ENCODE measurements around the gene KCNMB1. TPM values are rescaled to one million over a fixed set of nuclear protein-coding genes. Genes with fewer than 3 reads are reported as not detected.
A peak's percentile ranks its signal among the peaks of the same experiment; 100 is the strongest.

The KCNMB1 gene
- total RNA-seq, 1 donor from 2014 or later: 0.29 TPM

DNA sequence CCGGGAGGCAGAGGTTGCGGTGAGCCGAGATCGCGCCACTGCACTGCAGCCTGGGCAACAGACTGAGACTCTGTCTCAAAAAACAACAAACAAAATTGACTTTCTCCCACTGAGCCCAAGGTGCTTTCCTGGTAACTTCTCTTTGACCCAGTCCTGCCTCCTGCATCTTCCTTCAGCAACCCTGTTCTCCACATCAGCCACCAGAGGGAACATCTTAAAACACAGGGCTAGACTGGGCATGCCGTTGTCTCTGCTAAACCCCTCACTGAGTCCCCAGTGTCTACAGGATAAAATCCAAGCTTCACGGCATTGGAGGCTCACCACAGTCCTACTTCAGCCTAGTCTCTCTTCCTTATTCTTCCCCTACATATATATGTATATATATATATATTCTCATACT is 39.8 kb upstream of the KCNMB1 start:
- peaks cover 20% of the 10 kb centered on the region for H3K4me1 Mint-ChIP-seq (ENCODE audit: low read depth, unreplicated experiment)
- H3K4me3 Mint-ChIP-seq (ENCODE audit: unreplicated experiment): no peak overlapping the region
- no peaks in the 10 kb centered on the region for H3K36me3 Mint-ChIP-seq (ENCODE audit: unreplicated experiment)
- peaks cover 12% of the 10 kb centered on the region for H3K9me3 Mint-ChIP-seq (ENCODE audit: unreplicated experiment)
- H3K27me3 Mint-ChIP-seq (ENCODE audit: unreplicated experiment): peaks cover 20% of the 10 kb centered on the region
- H3K27ac Mint-ChIP-seq (ENCODE audit: unreplicated experiment): no peak overlapping the region
- TF ChIP-seq, protein P1, sequence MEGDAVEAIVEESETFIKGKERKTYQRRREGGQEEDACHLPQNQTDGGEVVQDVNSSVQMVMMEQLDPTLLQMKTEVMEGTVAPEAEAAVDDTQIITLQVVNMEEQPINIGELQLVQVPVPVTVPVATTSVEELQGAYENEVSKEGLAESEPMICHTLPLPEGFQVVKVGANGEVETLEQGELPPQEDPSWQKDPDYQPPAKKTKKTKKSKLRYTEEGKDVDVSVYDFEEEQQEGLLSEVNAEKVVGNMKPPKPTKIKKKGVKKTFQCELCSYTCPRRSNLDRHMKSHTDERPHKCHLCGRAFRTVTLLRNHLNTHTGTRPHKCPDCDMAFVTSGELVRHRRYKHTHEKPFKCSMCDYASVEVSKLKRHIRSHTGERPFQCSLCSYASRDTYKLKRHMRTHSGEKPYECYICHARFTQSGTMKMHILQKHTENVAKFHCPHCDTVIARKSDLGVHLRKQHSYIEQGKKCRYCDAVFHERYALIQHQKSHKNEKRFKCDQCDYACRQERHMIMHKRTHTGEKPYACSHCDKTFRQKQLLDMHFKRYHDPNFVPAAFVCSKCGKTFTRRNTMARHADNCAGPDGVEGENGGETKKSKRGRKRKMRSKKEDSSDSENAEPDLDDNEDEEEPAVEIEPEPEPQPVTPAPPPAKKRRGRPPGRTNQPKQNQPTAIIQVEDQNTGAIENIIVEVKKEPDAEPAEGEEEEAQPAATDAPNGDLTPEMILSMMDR (IDR thresholded peaks at IDR 0.05; ENCODE audit: partially characterized antibody, unreplicated experiment): no peak
- DNase-seq: no peak

DNA sequence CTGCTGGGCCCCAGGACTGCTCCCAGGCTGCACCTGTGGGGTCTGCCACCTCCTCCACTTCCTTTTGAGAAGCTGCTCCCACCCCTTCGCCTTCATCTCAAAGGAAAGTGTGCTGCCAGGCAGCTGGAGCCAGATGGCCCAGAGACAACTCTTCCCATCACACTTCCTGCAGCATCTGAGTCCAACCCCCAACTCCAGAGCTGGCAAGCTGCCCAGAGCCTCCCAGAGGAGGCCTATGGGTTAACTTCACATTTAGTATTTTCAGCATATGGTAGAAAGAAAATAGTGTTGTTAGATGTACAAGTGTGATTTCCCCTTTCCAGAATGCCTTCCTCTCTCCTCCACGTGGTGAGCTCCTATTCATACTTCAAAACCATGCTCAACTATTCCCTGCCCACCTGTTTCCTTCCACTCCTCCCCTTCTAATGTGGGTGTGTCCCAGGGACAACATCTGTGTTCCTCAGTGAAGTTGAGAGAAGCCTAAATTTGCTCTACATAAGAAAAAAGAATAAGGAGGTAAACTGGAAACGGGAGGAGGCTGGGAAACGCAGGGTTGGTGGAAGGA is 38.6 kb upstream of the KCNMB1 start:
- Mint-ChIP-seq H3K9me3 (ENCODE audit: unreplicated experiment) (peaks cover 12% of the 10 kb centered on the region), H3K4me3 (ENCODE audit: unreplicated experiment) (no peak overlapping the region), H3K27ac (ENCODE audit: unreplicated experiment) (no peak overlapping the region), H3K36me3 (ENCODE audit: unreplicated experiment) (no peaks in the 10 kb centered on the region), H3K27me3 (ENCODE audit: unreplicated experiment) (peaks cover 20% of the 10 kb centered on the region), H3K4me1 (ENCODE audit: low read depth, unreplicated experiment) (peaks cover 20% of the 10 kb centered on the region)
- DNase-seq: peak; percentile 47
- TF ChIP-seq, protein P1 (IDR thresholded peaks at IDR 0.05; ENCODE audit: partially characterized antibody, unreplicated experiment): no peak

DNA sequence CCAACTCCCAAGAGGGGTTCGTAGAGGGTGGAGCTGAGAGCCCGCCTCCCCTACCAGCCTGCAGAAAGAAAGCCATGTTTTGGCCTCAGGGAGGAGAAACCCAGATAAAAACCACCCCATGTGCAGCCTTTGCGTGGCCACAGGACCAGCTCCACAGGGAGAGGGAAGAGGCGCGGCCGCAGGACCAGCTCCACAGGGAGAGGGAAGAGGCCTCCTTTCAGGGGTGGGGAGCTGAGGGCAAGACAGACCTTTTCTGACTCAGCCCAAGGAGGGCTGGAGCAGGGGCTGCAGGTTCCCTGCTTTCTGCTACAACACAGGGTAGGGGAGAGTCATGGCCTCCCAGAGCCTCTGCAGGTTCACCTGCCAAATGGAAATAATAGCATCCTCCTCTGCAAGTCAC is 37.6 kb upstream of the KCNMB1 start:
- Mint-ChIP-seq H3K27me3 (ENCODE audit: unreplicated experiment) (peaks cover 18% of the 10 kb centered on the region), H3K27ac (ENCODE audit: unreplicated experiment) (no peak overlapping the region), H3K4me1 (ENCODE audit: low read depth, unreplicated experiment) (peaks cover 23% of the 10 kb centered on the region), H3K36me3 (ENCODE audit: unreplicated experiment) (no peaks in the 10 kb centered on the region), H3K9me3 (ENCODE audit: unreplicated experiment) (peaks cover 10% of the 10 kb centered on the region), H3K4me3 (ENCODE audit: unreplicated experiment) (peak overlapping the region; percentile 64)
- TF ChIP-seq, protein P1 (IDR thresholded peaks at IDR 0.05; ENCODE audit: partially characterized antibody, unreplicated experiment): no peak
- DNase-seq: no peak

DNA sequence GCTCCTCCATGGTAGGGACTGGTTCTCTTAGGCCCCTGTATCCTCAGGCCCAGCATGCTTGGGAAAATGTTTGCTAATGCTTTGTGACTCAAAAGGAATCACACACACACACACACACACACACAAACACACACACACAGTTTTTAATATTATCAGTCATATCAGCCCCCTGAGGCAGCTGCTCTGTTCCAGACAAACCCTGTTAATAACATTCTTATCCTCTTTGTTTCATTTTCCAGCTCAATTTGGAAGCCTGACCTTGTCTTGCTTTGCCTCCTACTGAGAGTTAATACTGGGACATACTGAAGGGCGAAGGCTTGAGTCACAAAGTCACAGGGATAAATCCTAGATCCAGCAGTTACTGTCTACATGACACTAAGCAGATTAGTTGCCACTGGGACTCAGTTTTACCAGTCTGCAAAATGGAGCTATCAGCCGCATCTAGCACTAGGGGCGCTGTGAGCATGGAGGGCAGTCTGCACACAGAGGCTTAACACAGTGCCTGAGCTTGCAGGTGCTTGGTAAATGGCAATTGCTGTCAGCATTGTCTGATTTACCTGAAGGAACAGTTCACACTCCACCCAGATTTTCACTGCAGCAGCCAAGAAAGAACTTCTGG is 37.1 kb upstream of the KCNMB1 start:
- Mint-ChIP-seq H3K9me3 (ENCODE audit: unreplicated experiment) (peaks cover 9% of the 10 kb centered on the region), H3K27me3 (ENCODE audit: unreplicated experiment) (peaks cover 18% of the 10 kb centered on the region), H3K36me3 (ENCODE audit: unreplicated experiment) (no peaks in the 10 kb centered on the region), H3K27ac (ENCODE audit: unreplicated experiment) (no peak overlapping the region), H3K4me1 (ENCODE audit: low read depth, unreplicated experiment) (peaks cover 23% of the 10 kb centered on the region), H3K4me3 (ENCODE audit: unreplicated experiment) (no peak overlapping the region)
- no peak for DNase-seq
- TF ChIP-seq, protein P1 (IDR thresholded peaks at IDR 0.05; ENCODE audit: partially characterized antibody, unreplicated experiment): no peak

DNA sequence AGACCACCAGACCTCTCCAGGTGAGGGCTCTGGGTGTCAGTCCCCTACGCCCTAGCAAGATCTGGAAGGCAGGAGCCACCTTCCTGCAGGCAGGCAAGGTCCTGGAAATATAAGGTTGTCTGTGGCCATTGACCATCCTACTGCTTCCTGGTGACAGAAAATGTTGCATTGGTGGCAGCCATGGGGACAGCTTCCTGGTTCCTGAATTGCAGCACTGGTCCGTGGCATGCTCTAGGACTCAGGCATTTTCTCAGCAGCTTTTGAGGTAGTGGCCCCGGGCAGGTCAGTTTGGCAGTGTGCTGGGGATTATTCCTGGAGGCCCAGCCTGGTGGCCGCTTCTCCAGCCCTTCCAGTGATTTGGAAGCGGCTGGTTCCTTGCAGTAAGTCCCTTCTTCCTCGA is 36.6 kb upstream of the KCNMB1 start:
- Mint-ChIP-seq H3K36me3 (ENCODE audit: unreplicated experiment) (no peaks in the 10 kb centered on the region), H3K27me3 (ENCODE audit: unreplicated experiment) (peaks cover 14% of the 10 kb centered on the region), H3K27ac (ENCODE audit: unreplicated experiment) (no peak overlapping the region), H3K4me1 (ENCODE audit: low read depth, unreplicated experiment) (peaks cover 23% of the 10 kb centered on the region), H3K9me3 (ENCODE audit: unreplicated experiment) (peaks cover 9% of the 10 kb centered on the region), H3K4me3 (ENCODE audit: unreplicated experiment) (no peak overlapping the region)
- no peak for DNase-seq
- TF ChIP-seq, protein P1 (IDR thresholded peaks at IDR 0.05; ENCODE audit: partially characterized antibody, unreplicated experiment): no peak

All from glutamatergic neuron (in vitro differentiated cells).